Naive thymus-derived CD4-positive, alpha-beta T cell (primary cell): ENCODE measurements around the gene NAV2. TPM values are rescaled to one million over a fixed set of nuclear protein-coding genes. Genes with fewer than 3 reads are reported as not detected.

Experiments used
- ATAC-seq: fragments of 150-1000 bp; cut with Tn5 transposase; 2 replicates; pipeline ENCODE4 v1.10.0; 2021; ENCODE audit warnings: mild to moderate bottlenecking, moderate library complexity
- CTCF ChIA-PET: fragments of 350-600 bp; sonication (Branson Sonifier 250); formaldehyde crosslinking; loops from one replicate; lab custom pipeline; 2021; ENCODE audit warnings: antibody characterized with exemption; lab: Charles Lee
- POLR2A ChIA-PET: fragments of 350-600 bp; sonication (Branson Sonifier 250); formaldehyde crosslinking; loops from one replicate; lab custom pipeline; 2021; ENCODE audit warnings: antibody characterized with exemption, inconsistent platforms; lab: Charles Lee
- DNase-seq, 9 donors: peaks; one replicate each; pipeline versions ENCODE4 v3.0.0 to v3.0.0-alpha.2; 2020 to 2022; ENCODE audit warnings: mixed read lengths in 1 of 9
- H3K27ac ChIP-seq: one replicate; pipeline ENCODE4 v1.7.0; 2013; ENCODE audit warnings: mild to moderate bottlenecking, low read depth, low read length, moderate library complexity
- H3K27me3 ChIP-seq, 2 donors: one replicate each; pipeline ENCODE4 v1.7.0; 2013; ENCODE audit warnings: low read length in 2 of 2, mild to moderate bottlenecking in 2 of 2, moderate library complexity in 2 of 2; ENCODE audit not compliant: control insufficient read depth in 2 of 2, insufficient read depth in 2 of 2
- H3K36me3 ChIP-seq, 3 experiments: 1 replicate in 2 of 3; 2 replicates in 1 of 3; pipeline ENCODE4 v1.7.0; 2013; ENCODE audit warnings: low read length in 3 of 3, mild to moderate bottlenecking in 3 of 3, moderate library complexity in 1 of 3; ENCODE audit not compliant: insufficient read depth in 3 of 3, control insufficient read depth in 2 of 3
- H3K4me1 ChIP-seq, 2 donors: one replicate each; pipeline ENCODE4 v1.7.0; 2013; ENCODE audit warnings: low read length in 2 of 2, mild to moderate bottlenecking in 2 of 2, moderate library complexity in 1 of 2; ENCODE audit not compliant: control insufficient read depth in 2 of 2, insufficient read depth in 2 of 2
- H3K4me3 ChIP-seq: 2 replicates; pipeline ENCODE4 v1.7.0; 2013; ENCODE audit warnings: mild to moderate bottlenecking, low read length
- H3K9me3 ChIP-seq, 3 experiments: 1 replicate in 2 of 3; 2 replicates in 1 of 3; pipeline ENCODE4 v1.7.0; 2013; ENCODE audit warnings: low read length in 3 of 3; ENCODE audit not compliant: control insufficient read depth in 2 of 3
- H3K27ac Mint-ChIP-seq, 9 donors: one replicate each; pipeline ENCODE4 v1.8.0; 2020 to 2022; ENCODE audit warnings: mixed read lengths in 9 of 9, mild to moderate bottlenecking in 8 of 9, moderate library complexity in 5 of 9, inconsistent platforms in 2 of 9
- H3K27me3 Mint-ChIP-seq, 5 donors: one replicate each; pipeline ENCODE4 v1.8.0; 2021 to 2022; ENCODE audit warnings: mixed read lengths in 5 of 5, mild to moderate bottlenecking in 1 of 5
- H3K36me3 Mint-ChIP-seq, 5 donors: one replicate each; pipeline ENCODE4 v1.8.0; 2020 to 2022; ENCODE audit warnings: mixed read lengths in 5 of 5, mild to moderate bottlenecking in 3 of 5, inconsistent platforms in 1 of 5
- H3K4me1 Mint-ChIP-seq, 7 donors: one replicate each; pipeline ENCODE4 v1.8.0; 2020 to 2022; ENCODE audit warnings: mixed read lengths in 7 of 7, mild to moderate bottlenecking in 3 of 7, inconsistent platforms in 1 of 7
- H3K4me3 Mint-ChIP-seq, 10 donors: one replicate each; pipeline ENCODE4 v1.8.0; 2020 to 2022; ENCODE audit warnings: mild to moderate bottlenecking in 10 of 10, mixed read lengths in 10 of 10, moderate library complexity in 6 of 10, inconsistent platforms in 2 of 10
- H3K9me3 Mint-ChIP-seq, 11 donors: one replicate each; pipeline ENCODE4 v1.8.0; 2020 to 2022; ENCODE audit warnings: mixed read lengths in 11 of 11, mild to moderate bottlenecking in 4 of 11, inconsistent platforms in 1 of 11, moderate library complexity in 1 of 11
- intact Hi-C, 2 donors: fragments of 100-400 bp; cut with micrococcal nuclease; formaldehyde crosslinking; loops; one replicate each; pipeline ENCODE4 v1.15.1; 2023
- polyA plus RNA-seq, 2 donors: library from polyadenylated mRNA; unstranded; fragments of 300-500 nt; fragmentation: Illumina TruSeq; gene quantifications; one replicate each; pipeline ENCODE4 v1.2.3, GENCODE V29; 2021
- total RNA-seq, 6 experiments: library from RNA in 5 of 6; stranded (reverse) in 5 of 6; gene quantifications; 1 replicate in 5 of 6; 2 replicates in 1 of 6; pipeline ENCODE4 v1.2.3 and lab custom pipeline; 2021 to 2026

Gene NAV2
- total and polyA plus RNA-seq, 7 experiments from 2014 or later, result 0.24 to 2.2 (median 0.48) TPM; not detected in 2

DNA sequence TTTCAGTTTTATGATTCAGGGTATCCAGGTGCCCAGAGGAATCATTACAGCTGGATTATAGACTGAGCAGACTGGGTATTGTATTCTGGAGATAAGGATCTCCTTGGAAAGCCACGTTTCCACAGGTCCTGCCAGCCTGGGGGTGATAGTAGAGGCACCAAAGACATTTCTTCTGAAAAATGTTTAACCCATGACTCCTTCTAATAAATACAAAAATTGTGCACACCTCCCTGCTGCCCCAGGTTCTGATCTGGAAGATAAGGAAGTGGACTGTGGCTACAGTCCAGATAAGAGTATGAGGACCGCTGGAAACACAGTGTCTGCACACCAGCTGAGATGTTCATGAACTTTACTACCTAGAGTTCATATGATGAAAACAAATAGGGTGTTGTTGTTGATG is 255.2 kb downstream of the NAV2 start:
- intact Hi-C loops, result no loop called here
- peaks cover 0 to 8% of the 10 kb centered on the region in 2 donors for H3K4me1 ChIP-seq
- H3K27me3 Mint-ChIP-seq, result peaks cover 6 to 20% (median 15%) of the 10 kb centered on the region in 5 donors

DNA sequence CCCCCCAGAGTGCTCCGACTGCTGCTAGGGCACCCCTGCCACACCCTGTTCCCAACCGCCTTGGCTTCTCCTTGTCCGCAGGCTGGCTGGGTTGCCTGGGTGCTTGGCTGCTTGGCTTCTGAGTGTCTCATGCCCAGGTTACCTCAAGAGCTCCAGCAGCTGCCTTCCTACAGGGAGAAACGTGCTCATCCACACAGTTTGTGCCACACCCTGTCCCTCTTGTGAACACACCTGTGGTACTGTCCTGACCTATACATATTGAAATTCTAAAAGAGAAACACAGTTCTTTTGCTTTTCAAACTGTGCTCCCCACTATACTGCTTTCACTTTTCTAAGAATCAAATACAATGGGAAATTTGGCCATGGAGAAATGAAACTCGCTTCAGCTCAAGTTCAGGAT is 256.2 kb downstream of the NAV2 start:
- DNase-seq (no peak), ATAC-seq (no peak)
- intact Hi-C loops, result no loop called here
- POLR2A ChIA-PET, result no interaction called here
- H3K27ac ChIP-seq, result no peak overlapping the region
- H3K4me1 ChIP-seq, result peaks cover 0 to 8% of the 10 kb centered on the region in 2 donors
- no peak overlapping the region for H3K4me3 ChIP-seq
- no peaks in the 10 kb centered on the region for H3K27me3 ChIP-seq
- Mint-ChIP-seq H3K9me3 (no peaks in the 10 kb centered on the region), H3K27me3 (peaks cover 6 to 20% (median 15%) of the 10 kb centered on the region in 5 donors), H3K27ac (no peak overlapping the region), H3K4me3 (no peak overlapping the region), H3K4me1 (peaks cover 0 to 9% (median 0%) of the 10 kb centered on the region in 7 donors), H3K36me3 (no peaks in the 10 kb centered on the region)
- no peaks in the 10 kb centered on the region for H3K9me3 ChIP-seq
- CTCF ChIA-PET, result no interaction called here
- no peaks in the 10 kb centered on the region for H3K36me3 ChIP-seq

More for the DNA sequence above, 255.2 kb downstream of the NAV2 start:
- CTCF ChIA-PET, result no interaction called here
- Mint-ChIP-seq H3K4me3 (no peak overlapping the region), H3K27ac (no peak overlapping the region), H3K4me1 (peaks cover 0 to 10% (median 5%) of the 10 kb centered on the region in 7 donors), H3K36me3 (no peaks in the 10 kb centered on the region), H3K9me3 (no peaks in the 10 kb centered on the region)
- no peak for DNase-seq
- POLR2A ChIA-PET, result no interaction called here
- no peaks in the 10 kb centered on the region for H3K9me3 ChIP-seq
- no peak for ATAC-seq
- H3K4me3 ChIP-seq, result no peak overlapping the region
- H3K27ac ChIP-seq, result no peak overlapping the region
- no peaks in the 10 kb centered on the region for H3K27me3 ChIP-seq
- H3K36me3 ChIP-seq, result no peaks in the 10 kb centered on the region

DNA sequence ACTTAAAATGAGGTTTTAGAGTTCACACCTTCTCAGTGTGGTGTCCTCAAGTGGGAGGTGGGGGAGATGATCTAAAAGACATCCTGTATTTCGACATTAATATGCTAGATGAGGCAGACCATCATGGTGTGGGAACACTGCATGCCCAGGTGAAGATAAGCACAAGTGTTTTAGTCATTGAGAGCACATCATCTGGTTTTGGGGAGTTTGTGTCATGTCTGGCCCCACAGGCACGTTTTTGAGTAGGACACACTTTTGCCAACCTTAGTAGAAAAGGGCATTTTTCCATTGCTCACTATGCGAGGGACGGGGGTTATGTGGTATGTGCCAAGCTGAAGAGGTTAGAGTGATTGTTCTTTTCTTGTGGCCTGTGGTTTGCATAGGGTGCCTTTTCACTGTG is 258.3 kb downstream of the NAV2 start:
- no peaks in the 10 kb centered on the region for H3K9me3 ChIP-seq
- DNase-seq, result no peak
- ChIA-PET POLR2A (no interaction called here), CTCF (no interaction called here)
- H3K4me3 ChIP-seq, result no peak overlapping the region
- no peaks in the 10 kb centered on the region for H3K36me3 Mint-ChIP-seq
- peaks cover 0 to 15% (median 9%) of the 10 kb centered on the region in 5 donors for H3K27me3 Mint-ChIP-seq
- peak; percentile 42 for ATAC-seq
- H3K4me1 Mint-ChIP-seq, result peaks cover 0 to 9% (median 0%) of the 10 kb centered on the region in 7 donors
- peaks cover 0 to 8% of the 10 kb centered on the region in 2 donors for H3K4me1 ChIP-seq
- no peaks in the 10 kb centered on the region for H3K36me3 ChIP-seq
- no peak overlapping the region for H3K4me3 Mint-ChIP-seq
- H3K27me3 ChIP-seq, result no peaks in the 10 kb centered on the region
- no peak overlapping the region for H3K27ac ChIP-seq
- intact Hi-C loops, result no loop called here
- no peaks in the 10 kb centered on the region for H3K9me3 Mint-ChIP-seq
- H3K27ac Mint-ChIP-seq, result peak overlapping the region in 1 of 9 donors; percentile 30

DNA sequence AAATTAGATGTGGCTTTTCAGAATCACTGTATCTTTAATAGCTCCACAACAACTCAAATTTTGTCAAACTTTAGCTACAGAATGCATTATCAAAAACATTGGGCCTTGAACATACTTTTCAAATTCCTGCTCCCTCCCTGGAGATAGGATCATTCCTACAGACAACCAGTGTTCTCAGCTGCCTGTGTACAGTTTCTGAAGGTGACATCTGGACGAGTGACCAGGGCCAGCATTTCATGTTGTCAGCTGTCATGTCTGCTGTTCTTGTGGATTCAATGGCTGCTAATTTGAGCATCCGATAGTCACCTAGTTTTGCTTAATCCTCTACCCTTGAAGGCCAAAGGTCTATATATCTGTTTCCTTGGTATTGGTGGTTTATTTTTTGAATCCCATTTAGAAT is 259.5 kb downstream of the NAV2 start:
- Mint-ChIP-seq H3K27me3 (peaks cover 0 to 9% (median under 1%) of the 10 kb centered on the region in 5 donors), H3K9me3 (no peaks in the 10 kb centered on the region), H3K4me1 (peaks cover 0 to 9% (median 0%) of the 10 kb centered on the region in 7 donors), H3K4me3 (no peak overlapping the region), H3K36me3 (no peaks in the 10 kb centered on the region), H3K27ac (no peak overlapping the region)
- H3K36me3 ChIP-seq, result no peaks in the 10 kb centered on the region
- no peak overlapping the region for H3K27ac ChIP-seq
- peaks cover 0 to 8% of the 10 kb centered on the region in 2 donors for H3K4me1 ChIP-seq
- ChIA-PET POLR2A (no interaction called here), CTCF (no interaction called here)
- no peaks in the 10 kb centered on the region for H3K27me3 ChIP-seq
- DNase-seq, result no peak
- no peak for ATAC-seq
- no peak overlapping the region for H3K4me3 ChIP-seq
- intact Hi-C loops, result no loop called here
- no peaks in the 10 kb centered on the region for H3K9me3 ChIP-seq

DNA sequence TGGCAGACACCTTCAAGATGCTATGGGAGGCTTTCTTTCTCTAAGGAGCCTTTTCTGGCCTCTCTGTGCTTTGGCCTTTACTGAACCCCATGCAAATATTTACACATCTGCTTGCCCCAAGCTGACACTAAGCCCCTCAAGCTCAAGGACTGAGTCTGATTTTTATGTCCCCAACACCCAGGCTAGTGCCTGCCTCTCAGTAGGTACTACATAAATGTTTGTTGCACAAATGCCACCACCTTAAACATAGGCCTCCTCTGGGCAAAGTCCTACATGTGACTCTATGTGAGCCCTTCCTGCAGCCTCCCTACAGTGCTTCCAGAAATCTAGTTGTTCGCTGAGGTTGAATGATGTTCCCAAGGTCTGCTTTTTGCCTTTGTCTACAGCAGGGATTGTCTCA is 260.0 kb downstream of the NAV2 start:
- no peak overlapping the region for H3K4me3 ChIP-seq
- H3K36me3 ChIP-seq, result no peaks in the 10 kb centered on the region
- intact Hi-C loops, result no loop called here
- no peaks in the 10 kb centered on the region for H3K27me3 ChIP-seq
- no peaks in the 10 kb centered on the region for H3K9me3 ChIP-seq
- ChIA-PET CTCF (no interaction called here), POLR2A (no interaction called here)
- H3K36me3 Mint-ChIP-seq, result no peaks in the 10 kb centered on the region
- no peak overlapping the region for H3K27ac ChIP-seq
- H3K9me3 Mint-ChIP-seq, result no peaks in the 10 kb centered on the region
- no peak for DNase-seq
- no peak overlapping the region for H3K4me3 Mint-ChIP-seq
- ATAC-seq, result no peak
- peaks cover 0 to 8% of the 10 kb centered on the region in 2 donors for H3K4me1 ChIP-seq
- H3K4me1 Mint-ChIP-seq, result peaks cover 0 to 9% (median 0%) of the 10 kb centered on the region in 7 donors
- H3K27ac Mint-ChIP-seq, result no peak overlapping the region
- H3K27me3 Mint-ChIP-seq, result peaks cover 0 to 8% (median 4%) of the 10 kb centered on the region in 5 donors

DNA sequence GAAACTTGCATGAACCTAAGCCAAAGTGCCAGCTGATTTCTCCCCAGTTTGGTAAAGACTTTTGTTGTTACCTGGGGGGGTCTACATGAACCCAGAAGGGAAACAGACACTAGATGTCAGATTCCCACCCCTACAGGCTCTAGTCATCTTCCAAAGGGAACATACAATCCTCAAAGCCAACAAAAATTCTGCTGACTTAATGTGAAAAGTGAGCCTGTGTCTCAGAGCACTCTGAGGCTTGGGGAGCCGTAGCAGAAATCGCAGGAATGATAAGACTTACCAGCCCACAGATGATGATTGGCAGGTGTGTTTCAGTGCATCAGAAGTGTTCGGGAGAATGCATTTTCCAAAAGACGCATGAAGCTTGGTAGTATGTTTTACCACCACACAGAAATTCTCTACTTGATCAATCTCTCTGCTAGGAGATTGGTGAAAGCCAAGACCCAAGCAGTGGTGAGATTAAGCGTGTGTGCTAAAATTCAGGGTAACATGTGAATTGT is 260.5 kb downstream of the NAV2 start:
- ChIA-PET CTCF (no interaction called here), POLR2A (no interaction called here)
- Histone ChIP-seq H3K4me1 (peaks cover 0 to 8% of the 10 kb centered on the region in 2 donors), H3K27me3 (no peaks in the 10 kb centered on the region), H3K4me3 (no peak overlapping the region), H3K27ac (no peak overlapping the region), H3K36me3 (no peaks in the 10 kb centered on the region), H3K9me3 (no peaks in the 10 kb centered on the region)
- H3K4me1 Mint-ChIP-seq, result peaks cover 0 to 9% (median 0%) of the 10 kb centered on the region in 7 donors
- DNase-seq (no peak), ATAC-seq (no peak)
- H3K36me3 Mint-ChIP-seq, result no peaks in the 10 kb centered on the region
- intact Hi-C loops, result no loop called here
- H3K27me3 Mint-ChIP-seq, result peaks cover 0 to 4% (median 4%) of the 10 kb centered on the region in 5 donors
- H3K27ac Mint-ChIP-seq, result no peak overlapping the region
- H3K9me3 Mint-ChIP-seq, result no peaks in the 10 kb centered on the region
- no peak overlapping the region for H3K4me3 Mint-ChIP-seq

DNA sequence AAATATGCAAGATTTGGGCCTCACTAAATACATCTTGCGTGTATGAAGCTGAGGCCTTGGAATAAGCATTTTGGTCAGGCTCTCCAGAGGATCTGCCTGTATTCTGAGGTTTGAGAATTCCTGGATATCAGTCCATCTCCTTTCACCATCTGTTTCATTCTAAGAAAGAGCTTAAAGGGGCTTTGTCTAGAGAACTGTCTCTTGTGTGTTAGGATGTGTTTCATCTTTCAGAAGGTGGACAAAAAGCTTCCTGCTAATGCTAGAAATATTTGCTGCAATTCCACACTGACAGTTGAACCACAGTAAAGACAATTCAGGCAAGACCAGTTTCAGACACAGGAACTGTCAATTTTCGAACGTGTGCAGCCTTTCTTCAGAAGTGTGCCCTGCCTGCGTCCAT is 262.2 kb downstream of the NAV2 start:
- no peaks in the 10 kb centered on the region for H3K36me3 ChIP-seq
- DNase-seq (no peak), ATAC-seq (no peak)
- H3K4me3 Mint-ChIP-seq, result no peak overlapping the region
- H3K4me3 ChIP-seq, result no peak overlapping the region
- H3K9me3 Mint-ChIP-seq, result no peaks in the 10 kb centered on the region
- peaks cover 0 to 8% of the 10 kb centered on the region in 2 donors for H3K4me1 ChIP-seq
- H3K27ac Mint-ChIP-seq, result no peak overlapping the region
- no peaks in the 10 kb centered on the region for H3K36me3 Mint-ChIP-seq
- no peaks in the 10 kb centered on the region for H3K9me3 ChIP-seq
- ChIA-PET POLR2A (no interaction called here), CTCF (no interaction called here)
- H3K27me3 Mint-ChIP-seq, result peaks cover 0 to 9% (median 0%) of the 10 kb centered on the region in 5 donors
- no peak overlapping the region for H3K27ac ChIP-seq
- no peaks in the 10 kb centered on the region for H3K27me3 ChIP-seq
- intact Hi-C loops, result no loop called here
- peaks cover 0 to 9% (median 0%) of the 10 kb centered on the region in 7 donors for H3K4me1 Mint-ChIP-seq
